NCI-H1048 (cell line): ENCODE measurements around the gene SPATA32.

Experiments
- DNase-seq: peaks from one replicate; lab custom pipeline; 2025; lab: John Stamatoyannopoulos, UW

SPATA32 gene

GRCh38 chr17:45228763-45229539 is 32.9 kb downstream of the SPATA32 start:
- DNase-seq, result no peak

- DNase-seq, result no peak
These were observed 33.8 kb downstream of the SPATA32 start for GRCh38 chr17:45227926-45228762.

DNA sequence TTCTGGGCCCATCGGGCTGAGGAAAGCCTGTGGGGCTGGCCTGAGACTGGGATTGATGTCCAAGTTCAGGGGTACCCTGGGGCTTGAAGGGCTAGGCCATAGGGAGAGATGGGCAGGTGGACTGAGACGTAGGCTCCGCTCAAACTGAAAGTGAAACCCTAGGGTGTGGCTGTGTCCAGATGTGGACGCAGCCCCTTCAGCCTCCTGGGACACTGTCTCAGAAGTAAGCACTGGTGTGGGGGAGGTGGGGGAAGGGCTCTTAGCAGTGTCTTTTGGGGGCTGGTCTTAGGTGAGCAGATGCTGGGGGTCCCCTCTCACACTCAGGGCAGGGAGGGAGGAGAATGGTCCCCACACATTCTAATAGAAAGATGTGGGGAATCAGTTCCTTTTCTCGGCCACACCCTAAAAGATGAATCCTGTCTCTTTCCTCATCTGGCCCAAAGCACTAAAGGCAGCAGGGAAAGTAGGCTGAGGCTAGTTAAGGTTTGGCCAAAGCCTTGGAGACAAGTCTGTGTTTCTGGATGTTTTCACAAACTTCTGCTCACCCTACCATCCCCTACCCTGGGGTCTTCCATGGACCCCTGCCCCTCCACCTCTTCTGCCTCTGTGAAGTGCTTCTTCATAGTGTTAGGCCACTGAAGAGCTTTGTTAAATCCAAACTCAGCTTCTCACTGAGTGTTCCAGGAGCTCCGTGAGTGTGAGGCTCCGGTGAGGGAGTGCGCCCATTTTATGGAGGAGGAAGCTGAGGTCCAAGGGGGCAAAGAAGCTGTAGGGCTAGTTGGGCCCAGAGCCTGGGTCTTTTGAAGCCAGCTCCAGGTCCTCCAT is 34.6 kb downstream of the SPATA32 start:
- DNase-seq, result no peak

DNA sequence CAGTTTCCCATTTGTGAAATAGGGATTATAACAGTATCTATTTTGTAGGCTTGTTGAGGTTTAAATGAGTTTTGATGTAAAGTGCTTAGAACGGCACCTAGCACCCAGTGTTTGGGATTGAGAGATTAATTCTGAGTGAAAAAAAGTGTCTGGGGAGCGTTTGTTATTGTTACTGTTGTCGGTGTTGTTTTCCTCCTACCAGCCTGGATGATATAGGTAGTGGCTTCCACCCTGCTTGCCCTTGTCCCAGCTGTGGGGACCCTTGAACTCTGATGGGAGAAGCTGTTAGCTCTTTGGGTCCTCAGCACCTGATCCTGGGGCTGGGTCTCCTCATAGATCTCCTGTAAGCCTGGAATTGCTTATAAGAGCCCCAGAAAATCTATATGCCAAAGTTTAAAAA is 35.3 kb downstream of the SPATA32 start:
- no peak for DNase-seq

GRCh38 chr17:45225964-45226530 is 35.8 kb downstream of the SPATA32 start:
- DNase-seq, result no peak

- DNase-seq, result no peak
These were observed 36.7 kb downstream of the SPATA32 start for GRCh38 chr17:45225051-45225700.

DNA sequence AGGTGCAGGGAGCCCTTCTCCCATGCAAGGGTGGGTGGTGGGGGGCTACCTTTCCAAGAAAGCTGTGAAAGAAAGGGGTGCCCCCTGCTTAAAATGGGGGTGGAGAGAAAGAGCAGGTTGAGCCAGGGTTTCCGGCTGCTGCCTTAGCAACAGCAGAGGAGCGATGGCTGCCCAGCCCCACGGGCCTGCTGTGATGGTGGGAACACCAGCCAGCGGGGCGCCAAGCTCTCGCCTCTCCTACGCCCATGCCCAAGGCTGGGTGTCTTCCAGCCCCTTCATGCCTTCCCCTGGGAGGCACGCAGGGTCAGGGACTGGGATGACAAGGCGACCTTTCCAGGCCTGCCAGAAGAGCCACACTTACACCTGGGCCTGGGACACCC is 37.2 kb downstream of the SPATA32 start:
- DNase-seq, result no peak

GRCh38 chr17:45223539-45224528 is 38.1 kb downstream of the SPATA32 start:
- no peak for DNase-seq

- no peak for DNase-seq
These were observed 38.8 kb downstream of the SPATA32 start for GRCh38 chr17:45222996-45223538.

DNA sequence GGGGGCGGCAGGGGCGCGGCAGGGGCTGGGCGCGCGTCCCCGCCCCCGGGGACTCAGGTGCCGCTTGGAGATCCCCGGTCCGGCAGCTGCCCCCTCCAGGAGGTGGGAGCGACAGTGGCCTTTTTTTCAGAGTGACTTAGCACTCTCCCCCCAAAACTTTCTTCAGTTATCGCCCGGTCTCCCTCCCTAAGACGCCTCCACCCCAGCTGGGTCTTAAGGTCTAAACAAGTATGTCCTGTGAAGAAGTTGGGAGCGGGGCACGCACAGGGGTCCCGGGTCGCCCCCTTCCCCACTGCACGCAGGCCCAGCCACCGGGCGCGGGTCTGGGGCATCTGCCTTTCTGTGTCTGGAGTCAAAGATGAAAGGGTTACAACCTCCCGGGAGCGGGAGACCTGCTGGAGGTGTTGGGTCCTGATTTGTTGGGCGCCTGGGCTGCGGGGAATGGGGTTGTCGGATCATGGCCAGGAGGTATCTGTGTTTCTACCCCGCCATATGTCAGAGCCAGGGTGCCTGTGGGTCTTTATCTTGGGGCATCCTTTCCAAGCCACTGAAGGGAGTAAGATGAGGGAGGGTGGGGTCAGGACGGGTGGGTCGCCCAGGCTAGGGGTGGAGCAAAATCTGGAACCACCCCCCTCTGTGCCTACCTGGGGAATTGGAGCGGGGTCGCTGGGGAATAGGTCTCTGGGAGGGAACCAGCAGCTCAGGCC is 39.5 kb downstream of the SPATA32 start:
- no peak for DNase-seq

- DNase-seq, result no peak
These were observed 39.9 kb downstream of the SPATA32 start for GRCh38 chr17:45222014-45222288.

DNA sequence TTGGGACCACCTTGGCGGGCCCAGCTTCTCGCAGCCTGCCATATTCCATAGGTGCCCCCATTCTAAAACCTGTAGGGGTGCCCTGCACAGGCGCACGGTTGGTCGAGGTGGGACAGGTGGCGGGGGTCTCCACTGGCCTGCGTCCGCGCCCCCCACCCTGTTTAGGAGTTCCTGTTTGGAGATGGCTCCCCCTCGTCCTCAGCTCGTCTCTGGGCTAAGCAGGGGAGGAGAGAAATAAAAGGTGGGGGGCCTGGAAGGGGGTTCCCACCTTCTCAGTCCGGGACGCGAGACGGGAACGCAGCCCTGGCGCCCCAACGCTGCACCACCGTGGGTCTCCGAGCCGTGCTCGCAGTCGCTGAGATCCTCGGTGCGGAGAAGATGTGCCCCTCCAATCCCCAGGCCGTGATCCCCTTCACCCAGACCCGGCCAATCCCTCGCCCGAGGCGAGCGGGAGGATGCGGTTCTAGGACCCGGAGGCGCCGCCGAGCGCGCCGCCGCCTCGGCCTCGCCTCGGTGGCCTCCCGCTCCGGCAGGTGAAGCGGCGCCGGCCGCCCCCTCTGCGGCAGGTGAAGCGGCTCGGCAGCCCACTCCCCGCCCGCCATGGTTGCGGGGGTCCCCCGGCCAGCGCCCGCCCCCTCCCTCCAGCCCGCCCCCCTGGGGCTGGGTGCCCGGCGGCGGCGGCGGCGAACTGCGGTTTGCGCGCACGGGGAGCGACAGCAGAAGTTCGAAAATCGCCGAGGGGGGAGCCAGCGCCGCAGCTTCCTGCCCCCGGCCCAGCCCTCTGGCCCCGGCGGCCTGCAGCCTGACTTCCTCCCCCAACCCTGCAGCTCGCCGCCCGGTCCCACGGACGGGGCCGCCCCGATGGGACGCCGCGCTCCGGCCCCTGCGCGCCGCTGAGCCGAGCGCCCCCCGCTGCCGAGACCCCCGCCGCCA is 40.5 kb downstream of the SPATA32 start, which contains the start of gene FMNL1:
FMNL1 (plus strand) TSS at position 805 of the 933 bp plus-strand sequence. CDS start 240 bp downstream, outside the sequence.
- no peak for DNase-seq

- no peak for DNase-seq
These were observed 41.8 kb downstream of the SPATA32 start for GRCh38 chr17:45220079-45220478.

GRCh38 chr17:45218895-45219661 is 42.8 kb downstream of the SPATA32 start:
- DNase-seq, result peak; percentile 55
